Superior temporal gyrus (tissue), 1 donor: Measurements from ENCODE around the gene LTBP2.
"Not testable (repeated sequence)": the region's sequence is repeated elsewhere in the genome, so short reads cannot be mapped to it uniquely, and the experiment has no call there.

Experiments used
- DNase-seq: peaks from one replicate; pipeline ENCODE4 v3.0.0-alpha.2; 2016; ENCODE audit errors: extremely low spot score

Gene LTBP2

GRCh38 chr14:74482571-74482970 lies 129.5 kb downstream of the LTBP2 start:
- DNase-seq: no peak

DNA sequence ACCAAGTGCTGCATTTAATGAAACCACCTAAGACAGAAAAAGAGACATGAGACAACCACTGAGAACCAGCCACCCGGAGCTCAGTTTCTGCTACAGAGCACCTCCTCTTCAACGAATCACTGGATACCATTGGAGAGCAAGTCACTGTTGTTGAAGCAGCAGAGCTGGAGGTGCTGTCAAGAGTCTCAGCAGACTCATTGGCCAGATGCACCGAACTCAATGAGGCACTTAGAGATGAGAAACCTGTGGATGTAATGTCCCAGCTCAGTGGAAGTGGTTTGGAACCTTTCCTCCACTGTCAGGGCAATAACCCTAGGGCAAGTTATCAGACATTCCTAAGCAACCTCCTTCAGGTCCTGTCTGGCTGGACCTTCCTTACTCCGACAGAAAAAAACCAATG lies 132.0 kb downstream of the LTBP2 start:
- no peak for DNase-seq

- peak; percentile 73 for DNase-seq
These were observed 132.9 kb downstream of the LTBP2 start for GRCh38 chr14:74478996-74479635.

GRCh38 chr14:74476607-74477006 lies 135.4 kb downstream of the LTBP2 start:
- peak; percentile 55 for DNase-seq

DNA sequence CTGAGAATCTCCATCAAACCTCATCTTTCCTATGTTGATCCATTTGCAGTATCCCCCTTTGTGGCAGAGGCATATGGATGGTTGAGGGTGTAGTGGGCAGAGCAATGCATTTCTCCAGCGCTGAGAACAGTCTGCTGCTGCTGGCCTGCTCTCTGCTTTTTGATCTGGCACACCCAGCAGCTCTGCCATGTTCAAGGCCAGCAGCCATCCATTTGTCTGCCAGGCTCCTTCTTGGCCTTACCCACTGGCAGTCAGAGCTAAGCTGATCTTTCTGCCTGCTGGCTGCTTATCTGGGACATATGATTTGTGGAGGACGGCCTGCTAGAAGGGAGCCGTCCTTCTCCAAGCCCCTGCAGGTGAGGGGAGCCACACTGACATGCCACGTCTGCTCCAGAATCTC lies 135.9 kb downstream of the LTBP2 start:
- no peak for DNase-seq

- no peak for DNase-seq
These were observed 136.4 kb downstream of the LTBP2 start for GRCh38 chr14:74475678-74476077.

GRCh38 chr14:74474376-74474775 lies 137.7 kb downstream of the LTBP2 start:
- no peak for DNase-seq

DNA sequence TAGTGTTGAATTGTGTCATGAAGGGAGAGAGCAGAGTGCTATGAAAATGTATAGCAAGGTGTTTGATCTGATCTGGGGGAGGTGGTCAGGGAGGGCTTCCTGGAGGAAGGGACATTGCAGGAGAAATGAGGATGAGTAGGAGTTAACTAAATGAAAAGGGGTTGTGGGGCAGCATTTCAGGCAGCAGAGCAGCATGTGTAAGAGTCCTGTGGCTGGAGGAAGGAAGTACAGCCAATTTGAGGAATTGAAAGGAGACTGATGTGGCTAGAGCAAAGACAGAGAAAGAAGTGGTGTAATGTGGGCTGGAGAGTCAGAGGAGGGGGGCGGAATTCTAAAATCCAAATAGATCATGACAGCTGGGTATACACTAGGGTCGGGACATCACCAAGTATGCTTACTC lies 139.4 kb downstream of the LTBP2 start:
- no peak for DNase-seq

GRCh38 chr14:74469548-74470518 lies 142.2 kb downstream of the LTBP2 start:
- DNase-seq: no peak

DNA sequence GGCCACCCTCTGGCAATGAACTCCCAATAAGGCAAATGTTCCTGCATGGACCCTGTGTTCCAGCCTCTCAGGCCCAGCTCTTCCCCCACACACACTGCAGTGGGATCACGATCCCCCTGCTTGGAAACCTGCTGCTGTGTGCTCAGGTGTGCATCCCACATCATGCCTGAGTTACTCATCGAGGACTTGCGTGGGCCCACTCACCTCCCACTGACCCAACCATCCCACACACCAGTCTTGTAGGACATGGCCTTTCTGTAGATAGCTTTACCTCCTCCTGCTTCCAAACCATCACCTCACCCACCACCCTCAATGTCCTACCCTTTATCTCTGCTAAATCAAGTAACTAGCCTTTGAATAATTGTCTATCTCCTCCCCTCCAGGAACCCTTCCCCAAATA lies 143.5 kb downstream of the LTBP2 start:
- no peak for DNase-seq

GRCh38 chr14:74465335-74465734 lies 146.7 kb downstream of the LTBP2 start:
- no peak for DNase-seq

GRCh38 chr14:74464785-74465184 lies 147.3 kb downstream of the LTBP2 start:
- DNase-seq: no peak

GRCh38 chr14:74463697-74464096 lies 148.3 kb downstream of the LTBP2 start:
- DNase-seq: no peak

DNA sequence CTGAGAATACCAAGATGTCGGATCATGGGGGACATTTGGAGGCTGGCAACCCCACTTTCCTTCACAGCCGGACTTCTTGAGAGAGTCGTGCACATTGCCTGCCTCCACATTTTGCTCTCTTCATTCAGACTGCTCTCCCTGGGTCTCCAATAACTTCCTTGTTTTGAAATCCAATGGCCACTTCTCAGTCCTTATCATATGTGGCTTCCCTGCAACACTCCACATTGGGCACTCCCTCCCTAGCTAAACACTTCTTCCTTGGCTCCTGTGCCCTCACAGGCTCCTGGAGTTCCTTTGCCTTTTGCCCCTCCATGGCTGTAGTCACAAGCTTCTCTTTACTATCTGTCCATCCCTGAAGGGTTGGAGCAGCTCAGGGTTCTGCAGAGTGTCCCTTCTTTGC lies 149.0 kb downstream of the LTBP2 start:
- DNase-seq: no peak

DNA sequence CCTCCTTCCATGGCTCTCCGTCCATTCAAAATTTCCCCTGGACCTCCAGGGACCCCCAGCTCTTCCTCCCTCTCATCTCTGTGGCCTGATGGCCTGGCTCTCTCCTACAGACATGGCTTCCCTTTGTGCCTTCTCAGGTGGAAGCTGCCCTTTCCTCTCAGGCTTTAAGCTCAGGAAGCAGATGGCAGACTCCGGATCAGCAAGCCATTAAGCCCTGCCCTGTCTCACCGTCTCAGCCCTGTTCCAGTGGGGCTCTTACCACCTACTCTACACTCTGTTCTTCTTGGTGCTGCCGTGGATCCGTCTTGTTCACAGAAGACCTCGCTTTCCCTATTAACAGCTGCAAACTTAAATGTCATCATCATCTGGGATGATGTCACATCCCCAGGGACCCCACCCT lies 152.1 kb downstream of the LTBP2 start:
- no peak for DNase-seq

GRCh38 chr14:74459289-74459946 lies 152.6 kb downstream of the LTBP2 start:
- DNase-seq: no peak

DNA sequence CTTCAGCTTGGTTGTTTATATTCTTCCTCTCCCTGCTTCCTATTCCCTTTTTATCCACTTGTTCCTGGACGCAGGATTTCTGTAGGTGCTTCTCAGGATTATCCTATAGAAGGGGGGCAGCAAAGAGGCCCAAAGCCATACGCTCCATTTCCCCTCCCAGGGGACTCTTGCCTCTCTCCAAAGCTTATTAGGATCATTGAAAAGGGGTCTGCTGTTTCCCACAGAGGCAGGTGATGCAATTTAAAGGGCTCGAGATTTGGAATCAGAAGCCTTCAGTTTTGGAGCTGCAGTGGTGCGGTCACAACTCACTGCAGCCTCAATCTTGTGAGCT lies 154.5 kb downstream of the LTBP2 start:
- no peak for DNase-seq

DNA sequence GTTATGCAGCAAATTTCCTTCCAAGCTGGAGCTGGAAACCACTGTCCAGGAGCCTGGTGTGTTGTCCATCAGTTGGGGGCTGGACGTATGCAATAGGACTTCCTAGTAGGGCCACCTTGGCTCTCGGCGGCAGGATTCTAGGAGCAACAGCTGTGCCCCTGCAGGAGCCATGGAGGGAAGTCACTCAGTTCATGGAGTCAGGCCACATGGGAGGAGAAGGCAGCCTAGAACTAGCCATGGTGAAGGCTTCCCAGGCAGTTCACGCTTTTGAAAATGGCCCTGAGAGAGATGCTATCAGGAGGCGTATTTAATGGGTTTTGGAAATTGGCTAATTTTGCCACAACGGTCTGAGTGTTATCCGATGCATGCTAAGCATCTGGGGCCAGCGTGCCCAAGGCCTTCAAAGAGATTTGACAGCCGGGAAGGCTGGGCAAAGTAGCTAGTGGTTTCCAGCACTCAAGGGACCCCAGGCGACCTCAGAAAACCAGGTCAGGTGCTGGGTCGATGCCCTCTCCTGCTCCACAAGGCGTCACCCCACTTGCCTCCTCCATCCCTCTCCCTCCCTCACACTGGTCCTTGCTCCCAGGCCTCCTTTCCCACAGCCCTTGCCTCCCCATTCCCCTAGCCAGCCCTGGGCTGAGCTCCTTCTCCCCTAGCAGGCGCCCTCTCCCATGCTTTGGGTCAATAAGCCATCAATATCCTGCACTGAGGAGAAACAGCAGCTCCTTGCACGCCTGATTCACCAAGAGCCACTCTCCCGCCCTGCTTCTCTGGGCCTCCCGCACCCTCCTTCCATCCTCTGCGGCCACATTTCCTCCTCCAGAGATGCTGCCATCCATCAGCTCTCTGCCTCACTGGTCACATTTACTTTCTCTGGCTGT lies 155.1 kb downstream of the LTBP2 start:
- no peak for DNase-seq

DNA sequence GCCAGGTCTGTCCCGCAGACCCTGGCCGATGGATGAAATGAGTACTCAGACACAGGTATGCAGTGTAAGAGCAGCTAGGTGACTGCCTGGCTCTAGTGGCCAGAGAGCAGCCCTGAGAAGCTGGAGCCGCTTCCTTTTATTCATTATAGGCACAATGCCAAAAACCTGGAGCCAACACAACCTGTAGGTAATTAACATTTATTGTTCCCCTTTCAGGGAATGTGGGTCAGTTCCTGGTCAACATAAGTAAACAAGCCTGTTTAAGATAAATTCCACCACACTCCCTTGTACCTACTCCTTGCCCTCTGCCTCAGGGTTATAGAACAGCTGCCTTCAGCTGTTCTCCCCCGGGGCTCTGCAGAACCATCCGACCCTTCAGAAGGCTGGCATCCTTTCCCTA lies 157.6 kb downstream of the LTBP2 start:
- not testable (repeated sequence) for DNase-seq
